Measurements from ENCODE around the gene COL8A1. TPM values are rescaled to one million over a fixed set of nuclear protein-coding genes. Genes with fewer than 3 reads are reported as not detected.
"Not testable (repeated sequence)": the region's sequence is repeated elsewhere in the genome, so short reads cannot be mapped to it uniquely, and the experiment has no call there.

The COL8A1 gene
- total RNA-seq, 2 experiments from 2014 or later = not detected

DNA sequence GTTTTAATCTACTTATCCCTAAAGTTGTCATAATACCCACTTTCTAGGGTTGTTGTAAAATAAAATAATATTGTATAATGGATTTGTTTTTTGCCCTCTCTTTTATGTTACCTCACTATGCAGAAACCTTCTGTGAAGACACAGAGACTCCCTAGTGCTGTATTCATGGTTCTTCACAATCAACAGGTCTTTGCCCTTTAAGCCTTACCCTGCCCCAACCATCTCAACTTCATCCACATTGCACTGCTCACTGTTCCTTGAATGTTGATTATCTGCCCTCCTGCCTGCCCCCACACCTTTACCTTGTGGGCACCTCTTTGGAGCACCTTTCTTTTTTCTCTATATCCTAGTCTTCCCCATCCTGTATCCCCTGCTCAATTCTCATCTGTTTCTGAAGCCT is 200.4 kb downstream of the COL8A1 start:
- Mint-ChIP-seq H3K9me3 (ENCODE audit: low read depth) (no peaks in the 10 kb centered on the region), H3K36me3 (ENCODE audit: low read depth) (no peaks in the 10 kb centered on the region), H3K27me3 (no peaks in the 10 kb centered on the region), H3K4me3 (no peak overlapping the region), H3K27ac (no peak overlapping the region), H3K4me1 (no peaks in the 10 kb centered on the region)
- ATAC-seq (no peak), DNase-seq (no peak)
- ChIA-PET POLR2A (no interaction called here), CTCF (interaction anchor here (0.9 kb wide), 1 partner anchor 10 kb away, joined by 3 read pairs; no protein-coding TSS in a partner anchor)
- intact Hi-C loops (cut with DNase I, micrococcal nuclease) = loop anchor here in 1 of 2 experiments (10.0 kb wide), 1 partner anchor 236 kb away; no protein-coding TSS in a partner anchor

DNA sequence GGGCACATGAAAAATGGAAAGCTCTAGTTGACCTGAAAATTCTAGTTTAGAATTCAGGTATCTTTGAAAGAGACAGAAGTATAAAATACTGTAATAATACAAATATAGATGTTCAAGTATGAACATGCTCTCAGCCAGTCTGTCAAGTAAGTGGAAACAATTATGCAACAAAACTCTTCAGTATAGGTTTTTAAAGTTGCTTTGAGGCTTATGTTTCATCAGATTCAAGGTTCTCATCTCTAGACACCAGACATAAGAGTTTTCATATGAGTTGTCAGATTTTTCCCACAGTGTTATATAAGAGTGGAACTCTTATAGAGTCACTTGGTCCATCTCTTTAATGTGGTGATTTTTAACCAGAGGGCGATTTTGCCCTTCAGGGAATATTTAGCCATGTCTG is 201.2 kb downstream of the COL8A1 start:
- DNase-seq (no peak), ATAC-seq (no peak)
- H3K4me1 Mint-ChIP-seq = peaks cover 2% of the 10 kb centered on the region
- H3K36me3 Mint-ChIP-seq (ENCODE audit: low read depth) = no peaks in the 10 kb centered on the region
- intact Hi-C loops (cut with DNase I, micrococcal nuclease) = loop anchor here in 1 of 2 experiments (10.0 kb wide), 1 partner anchor 235 kb away; no protein-coding TSS in a partner anchor
- no peaks in the 10 kb centered on the region for H3K9me3 Mint-ChIP-seq (ENCODE audit: low read depth)
- CTCF ChIA-PET = interaction anchor here (0.9 kb wide), 1 partner anchor 11 kb away, joined by 3 read pairs; no protein-coding TSS in a partner anchor
- POLR2A ChIA-PET = no interaction called here
- H3K4me3 Mint-ChIP-seq = no peak overlapping the region
- no peaks in the 10 kb centered on the region for H3K27me3 Mint-ChIP-seq
- H3K27ac Mint-ChIP-seq = no peak overlapping the region

- H3K9me3 Mint-ChIP-seq (ENCODE audit: low read depth); H3K27me3 Mint-ChIP-seq; intact Hi-C loops (cut with DNase I, micrococcal nuclease); H3K4me3 Mint-ChIP-seq; DNase-seq; H3K36me3 Mint-ChIP-seq (ENCODE audit: low read depth); POLR2A ChIA-PET; ATAC-seq; H3K27ac Mint-ChIP-seq: not testable (repeated sequence)
- peaks cover 11% of the 10 kb centered on the region for H3K4me1 Mint-ChIP-seq
- CTCF ChIA-PET = interaction anchor here (0.8 kb wide), 1 partner anchor 8 kb away, joined by 3 read pairs; no protein-coding TSS in a partner anchor
These were observed 203.6 kb downstream of the COL8A1 start for GRCh38 chr3:99841949-99842348.

GRCh38 chr3:99842826-99843589 is 204.6 kb downstream of the COL8A1 start:
- no peak for ATAC-seq
- Mint-ChIP-seq H3K27ac (no peak overlapping the region), H3K4me3 (no peak overlapping the region), H3K27me3 (no peaks in the 10 kb centered on the region), H3K4me1 (peaks cover 13% of the 10 kb centered on the region), H3K9me3 (ENCODE audit: low read depth) (no peaks in the 10 kb centered on the region), H3K36me3 (ENCODE audit: low read depth) (no peaks in the 10 kb centered on the region)
- DNase-seq = no peak
- ChIA-PET POLR2A (no interaction called here), CTCF (interaction anchor here (0.6 to 1.5 kb wide), 4 partner anchors 11 to 293 kb away, joined by 3 to 5 read pairs (median 3); no protein-coding TSS in a partner anchor)
- intact Hi-C loops (cut with DNase I, micrococcal nuclease) = no loop called here

- Mint-ChIP-seq H3K27ac (no peak overlapping the region), H3K36me3 (ENCODE audit: low read depth) (no peaks in the 10 kb centered on the region), H3K4me1 (peaks cover 14% of the 10 kb centered on the region), H3K4me3 (no peak overlapping the region), H3K9me3 (ENCODE audit: low read depth) (no peaks in the 10 kb centered on the region), H3K27me3 (no peaks in the 10 kb centered on the region)
- POLR2A ChIA-PET = interaction anchor here (0.6 kb wide), 1 partner anchor 658 kb away, joined by 7 read pairs; no protein-coding TSS in a partner anchor
- intact Hi-C loops (cut with DNase I, micrococcal nuclease) = no loop called here
- CTCF ChIA-PET = interaction anchor here (1.0 to 1.5 kb wide), 6 partner anchors 10 to 291 kb away, joined by 3 to 7 read pairs (median 4); no protein-coding TSS in a partner anchor
- ATAC-seq = no peak
- DNase-seq = no peak
These were observed 205.3 kb downstream of the COL8A1 start for GRCh38 chr3:99843590-99844258.

- Mint-ChIP-seq H3K27ac (no peak overlapping the region), H3K27me3 (no peaks in the 10 kb centered on the region), H3K9me3 (ENCODE audit: low read depth) (no peaks in the 10 kb centered on the region), H3K4me3 (no peak overlapping the region), H3K4me1 (peaks cover 14% of the 10 kb centered on the region), H3K36me3 (ENCODE audit: low read depth) (no peaks in the 10 kb centered on the region)
- no peak for DNase-seq
- POLR2A ChIA-PET = no interaction called here
- intact Hi-C loops (cut with DNase I, micrococcal nuclease) = no loop called here
- no peak for ATAC-seq
- CTCF ChIA-PET = interaction anchor here (1.3 kb wide), 1 partner anchor 13 kb away, joined by 7 read pairs; no protein-coding TSS in a partner anchor
These were observed 206.9 kb downstream of the COL8A1 start for GRCh38 chr3:99845331-99845730.

DNA sequence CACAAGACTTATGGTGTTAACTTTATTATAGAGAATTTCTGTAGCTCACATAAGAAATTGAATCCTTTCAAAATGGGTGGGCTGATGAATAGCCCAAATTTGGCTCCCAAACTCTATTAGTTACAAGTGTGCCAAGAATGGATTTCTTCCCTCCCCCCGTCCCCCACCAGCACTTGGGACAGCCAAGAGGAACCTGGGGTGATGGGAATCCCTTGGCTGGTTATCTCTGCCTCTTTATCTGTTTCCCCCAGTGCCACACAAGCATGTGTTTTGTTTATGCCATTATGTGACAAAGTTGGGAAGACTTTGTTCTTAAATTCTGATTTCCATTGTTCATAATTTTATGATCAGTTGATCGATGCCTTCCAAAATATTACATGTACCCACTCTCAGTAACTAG is 207.6 kb downstream of the COL8A1 start:
- Mint-ChIP-seq H3K27me3 (no peaks in the 10 kb centered on the region), H3K4me1 (peaks cover 14% of the 10 kb centered on the region), H3K4me3 (no peak overlapping the region), H3K27ac (no peak overlapping the region), H3K36me3 (ENCODE audit: low read depth) (no peaks in the 10 kb centered on the region), H3K9me3 (ENCODE audit: low read depth) (no peaks in the 10 kb centered on the region)
- ATAC-seq (no peak), DNase-seq (no peak)
- ChIA-PET POLR2A (no interaction called here), CTCF (interaction anchor here (1.4 kb wide), 1 partner anchor 15 kb away, joined by 3 read pairs; no protein-coding TSS in a partner anchor)
- intact Hi-C loops (cut with DNase I, micrococcal nuclease) = no loop called here

- no peaks in the 10 kb centered on the region for H3K27me3 Mint-ChIP-seq
- ChIA-PET POLR2A (interaction anchor here (0.6 to 0.7 kb wide), 2 partner anchors 25 to 41 kb away, joined by 3 to 6 read pairs; no protein-coding TSS in a partner anchor), CTCF (interaction anchor here (0.9 to 1.4 kb wide), 2 partner anchors 9 to 14 kb away, joined by 3 to 5 read pairs; no protein-coding TSS in a partner anchor)
- H3K4me1 Mint-ChIP-seq = peaks cover 14% of the 10 kb centered on the region
- H3K27ac Mint-ChIP-seq = no peak overlapping the region
- no peaks in the 10 kb centered on the region for H3K36me3 Mint-ChIP-seq (ENCODE audit: low read depth)
- ATAC-seq (no peak), DNase-seq (no peak)
- H3K9me3 Mint-ChIP-seq (ENCODE audit: low read depth) = no peaks in the 10 kb centered on the region
- H3K4me3 Mint-ChIP-seq = no peak overlapping the region
- intact Hi-C loops (cut with DNase I, micrococcal nuclease) = no loop called here
These were observed 208.2 kb downstream of the COL8A1 start for GRCh38 chr3:99846477-99847160.

DNA sequence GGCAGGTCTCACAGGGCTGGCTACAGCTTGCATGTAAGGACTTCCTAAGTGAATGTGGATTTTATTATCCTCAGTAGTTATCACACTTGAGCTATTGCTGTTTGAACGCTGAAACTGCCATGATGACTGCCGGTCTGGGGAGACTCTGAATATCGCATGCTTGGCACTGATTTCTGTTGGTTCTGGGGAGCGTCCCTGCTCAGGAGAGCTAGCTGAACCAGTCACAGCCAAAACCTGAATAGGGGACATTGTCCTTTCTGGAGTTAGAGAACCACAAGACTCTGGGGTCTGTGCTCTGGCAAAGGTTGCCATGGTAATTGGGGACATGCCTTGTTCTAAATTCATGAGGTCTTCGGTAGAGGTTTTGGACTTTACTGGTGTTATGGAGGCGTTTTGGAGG is 210.0 kb downstream of the COL8A1 start:
- Mint-ChIP-seq H3K36me3 (ENCODE audit: low read depth) (no peaks in the 10 kb centered on the region), H3K27ac (no peak overlapping the region), H3K4me1 (peaks cover 14% of the 10 kb centered on the region), H3K27me3 (no peaks in the 10 kb centered on the region), H3K4me3 (no peak overlapping the region), H3K9me3 (ENCODE audit: low read depth) (no peaks in the 10 kb centered on the region)
- ATAC-seq (no peak), DNase-seq (no peak)
- intact Hi-C loops (cut with DNase I, micrococcal nuclease) = no loop called here
- POLR2A ChIA-PET = no interaction called here
- CTCF ChIA-PET = no interaction called here

Measured in activated CD4-positive, alpha-beta T cell treated with anti-CD3 and anti-CD28 coated beads for 36 hours (primary cell).